ENCODE data around the gene TULP3.

TULP3 gene

DNA sequence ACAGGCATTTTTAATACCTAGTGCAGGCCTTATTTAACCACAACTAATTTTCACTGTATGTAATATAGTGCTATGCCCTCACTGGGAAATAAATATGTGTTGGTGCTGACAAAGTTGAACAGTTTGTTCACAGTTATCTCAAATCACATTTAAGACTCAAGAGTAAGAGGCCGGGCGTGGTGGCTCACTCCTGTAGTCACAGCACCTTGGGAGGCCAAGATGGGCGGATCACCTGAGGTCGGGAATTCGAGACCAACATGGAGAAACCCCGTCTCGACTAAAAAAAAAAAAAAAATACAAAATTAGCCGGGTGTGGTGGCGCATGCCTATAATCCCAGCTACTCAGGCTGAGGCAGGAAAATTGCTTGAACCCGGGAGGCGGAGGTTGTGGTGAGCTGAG, 45.6 kb downstream of the TULP3 start:
- no peak for DNase-seq (ENCODE audit: low read depth, low spot score)
- H3K4me3 ChIP-seq (ENCODE audit: low read depth, low read length): no peak overlapping the region
- in situ Hi-C loops (cut with HindIII; ENCODE audit: low sequenced_read_pairs): no loop called here
- TF ChIP-seq, protein P1, sequence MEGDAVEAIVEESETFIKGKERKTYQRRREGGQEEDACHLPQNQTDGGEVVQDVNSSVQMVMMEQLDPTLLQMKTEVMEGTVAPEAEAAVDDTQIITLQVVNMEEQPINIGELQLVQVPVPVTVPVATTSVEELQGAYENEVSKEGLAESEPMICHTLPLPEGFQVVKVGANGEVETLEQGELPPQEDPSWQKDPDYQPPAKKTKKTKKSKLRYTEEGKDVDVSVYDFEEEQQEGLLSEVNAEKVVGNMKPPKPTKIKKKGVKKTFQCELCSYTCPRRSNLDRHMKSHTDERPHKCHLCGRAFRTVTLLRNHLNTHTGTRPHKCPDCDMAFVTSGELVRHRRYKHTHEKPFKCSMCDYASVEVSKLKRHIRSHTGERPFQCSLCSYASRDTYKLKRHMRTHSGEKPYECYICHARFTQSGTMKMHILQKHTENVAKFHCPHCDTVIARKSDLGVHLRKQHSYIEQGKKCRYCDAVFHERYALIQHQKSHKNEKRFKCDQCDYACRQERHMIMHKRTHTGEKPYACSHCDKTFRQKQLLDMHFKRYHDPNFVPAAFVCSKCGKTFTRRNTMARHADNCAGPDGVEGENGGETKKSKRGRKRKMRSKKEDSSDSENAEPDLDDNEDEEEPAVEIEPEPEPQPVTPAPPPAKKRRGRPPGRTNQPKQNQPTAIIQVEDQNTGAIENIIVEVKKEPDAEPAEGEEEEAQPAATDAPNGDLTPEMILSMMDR (IDR thresholded peaks at IDR 0.05; ENCODE audit: low read depth, low read length): no peak

DNA sequence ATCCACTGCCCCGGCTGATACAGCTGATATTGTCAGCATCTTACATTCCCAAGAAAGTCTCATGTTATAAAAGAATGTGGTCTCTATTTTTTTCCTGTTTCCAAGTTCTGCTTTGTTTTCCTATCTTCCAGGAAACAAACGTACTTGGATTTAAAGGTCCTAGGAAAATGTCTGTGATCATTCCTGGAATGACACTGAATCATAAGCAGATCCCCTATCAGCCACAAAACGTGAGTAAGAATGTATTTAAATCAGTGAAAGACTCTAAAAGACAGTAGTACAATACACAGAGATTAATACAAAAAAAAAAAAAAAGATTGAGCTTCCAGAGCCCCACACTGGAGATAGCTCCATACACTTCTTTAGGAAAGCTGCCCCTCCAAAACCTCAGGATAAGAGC, 46.8 kb downstream of the TULP3 start:
- no peak overlapping the region for H3K4me3 ChIP-seq (ENCODE audit: low read depth, low read length)
- TF ChIP-seq, protein P1 (IDR thresholded peaks at IDR 0.05; ENCODE audit: low read depth, low read length): no peak
- in situ Hi-C loops (cut with HindIII; ENCODE audit: low sequenced_read_pairs): no loop called here
- DNase-seq (ENCODE audit: low read depth, low spot score): no peak

DNA sequence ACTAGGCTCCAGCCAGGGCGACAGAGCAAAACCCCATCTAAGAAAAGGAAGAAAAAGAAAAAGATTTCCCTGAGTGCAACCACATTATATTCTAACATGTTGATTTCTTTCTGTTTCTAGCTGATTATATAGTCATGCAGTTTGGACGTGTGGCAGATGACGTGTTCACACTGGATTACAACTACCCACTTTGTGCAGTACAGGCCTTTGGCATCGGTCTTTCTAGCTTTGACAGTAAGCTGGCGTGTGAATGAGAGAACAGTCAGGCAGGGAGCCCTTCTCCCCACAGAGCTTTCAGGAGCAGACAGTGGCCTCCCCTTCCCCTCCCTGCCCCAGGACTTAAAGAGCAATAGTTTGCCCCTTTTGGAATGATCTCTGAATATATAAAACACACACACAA, 48.5 kb downstream of the TULP3 start:
- DNase-seq (ENCODE audit: low read depth, low spot score): no peak
- in situ Hi-C loops (cut with HindIII; ENCODE audit: low sequenced_read_pairs): no loop called here
- H3K4me3 ChIP-seq (ENCODE audit: low read depth, low read length): no peak overlapping the region
- TF ChIP-seq, protein P1 (IDR thresholded peaks at IDR 0.05; ENCODE audit: low read depth, low read length): no peak

DNA sequence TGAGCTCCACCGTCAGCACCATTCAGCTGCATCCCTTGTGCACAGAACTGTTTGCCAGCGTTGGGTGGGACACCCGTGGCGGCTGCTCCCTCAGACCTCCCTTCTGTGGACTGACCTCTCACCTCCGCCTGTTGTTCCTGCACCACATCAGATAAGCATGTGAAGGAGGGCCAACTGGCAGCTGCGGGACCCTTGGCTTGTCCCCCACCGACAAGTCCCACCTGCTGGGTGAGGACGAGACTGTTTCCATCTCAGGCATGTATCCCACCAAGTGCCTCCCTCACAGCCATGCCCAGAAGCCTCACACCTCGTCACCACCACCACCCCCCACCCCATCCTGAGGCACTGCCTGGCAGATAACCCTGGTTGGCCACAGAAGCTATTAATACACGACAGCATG, 49.9 kb downstream of the TULP3 start:
- TF ChIP-seq, protein P1 (IDR thresholded peaks at IDR 0.05; ENCODE audit: low read depth, low read length): no peak
- no peak for DNase-seq (ENCODE audit: low read depth, low spot score)
- no peak overlapping the region for H3K4me3 ChIP-seq (ENCODE audit: low read depth, low read length)
- in situ Hi-C loops (cut with HindIII; ENCODE audit: low sequenced_read_pairs): no loop called here

DNA sequence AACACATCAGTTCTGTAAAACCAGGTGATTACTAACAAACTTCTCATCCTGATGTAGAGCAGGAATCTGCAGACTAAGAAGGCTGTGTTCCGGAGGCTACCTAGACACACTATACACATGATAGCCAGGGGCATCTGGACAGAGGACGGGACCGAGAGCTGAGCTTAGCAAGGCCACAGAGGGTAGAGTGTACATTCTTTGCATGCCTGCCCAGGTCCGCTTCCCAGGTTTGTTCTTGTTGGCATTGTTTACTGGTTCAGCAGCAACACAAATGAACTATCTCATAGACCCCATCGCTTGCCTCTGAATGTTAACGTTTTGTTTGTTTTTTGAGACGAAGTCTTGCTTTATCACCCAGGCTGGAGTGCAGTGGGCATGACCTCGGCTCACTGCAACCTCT, 50.8 kb downstream of the TULP3 start:
- in situ Hi-C loops (cut with HindIII; ENCODE audit: low sequenced_read_pairs): no loop called here
- DNase-seq (ENCODE audit: low read depth, low spot score): no peak
- no peak overlapping the region for H3K4me3 ChIP-seq (ENCODE audit: low read depth, low read length)
- TF ChIP-seq, protein P1 (IDR thresholded peaks at IDR 0.05; ENCODE audit: low read depth, low read length): no peak

DNA sequence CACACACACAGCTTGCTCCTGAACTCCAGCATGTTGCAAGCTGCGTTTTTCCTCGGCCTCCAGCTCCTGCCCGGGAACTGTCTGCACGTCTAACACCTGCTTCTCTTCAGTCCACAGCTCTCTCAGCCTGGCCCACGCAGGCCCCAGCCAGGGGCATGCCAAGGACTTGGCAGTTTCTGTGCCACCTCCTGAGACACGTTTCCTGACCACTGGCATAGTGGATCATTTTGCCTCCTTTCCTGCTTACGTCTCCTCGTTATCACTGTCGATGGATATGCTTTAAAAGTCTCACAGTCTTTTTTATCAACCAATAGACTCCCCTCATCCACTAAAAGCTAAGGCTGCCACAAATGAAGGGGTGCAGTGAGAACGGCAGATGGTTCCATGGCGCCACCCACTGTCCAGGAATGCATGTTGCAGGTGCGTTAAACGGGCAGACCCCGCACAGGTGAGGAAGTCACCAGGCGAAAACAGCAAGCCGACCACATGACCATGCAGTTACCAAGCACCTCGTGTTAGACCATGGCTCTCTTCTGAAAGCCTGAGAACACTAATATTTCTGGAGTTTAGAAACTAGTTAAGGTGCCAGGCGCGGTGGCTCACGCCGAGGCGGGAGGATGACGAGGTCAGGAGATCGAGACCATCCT, 53.8 kb downstream of the TULP3 start:
- in situ Hi-C loops (cut with HindIII; ENCODE audit: low sequenced_read_pairs): no loop called here
- no peak overlapping the region for H3K4me3 ChIP-seq (ENCODE audit: low read depth, low read length)
- DNase-seq (ENCODE audit: low read depth, low spot score): peak; percentile 23
- TF ChIP-seq, protein P1 (IDR thresholded peaks at IDR 0.05; ENCODE audit: low read depth, low read length): peak; percentile 81

All from astrocyte of the spinal cord (primary cell).